ENCODE measurements around the gene RALY. TPM values are rescaled to one million over a fixed set of nuclear protein-coding genes. Genes with fewer than 3 reads are reported as not detected.

Gene RALY
- total and polyA plus RNA-seq, 2 of the 4 experiments (the other 2 are of a cell fraction), result 46.2 to 115 TPM

DNA sequence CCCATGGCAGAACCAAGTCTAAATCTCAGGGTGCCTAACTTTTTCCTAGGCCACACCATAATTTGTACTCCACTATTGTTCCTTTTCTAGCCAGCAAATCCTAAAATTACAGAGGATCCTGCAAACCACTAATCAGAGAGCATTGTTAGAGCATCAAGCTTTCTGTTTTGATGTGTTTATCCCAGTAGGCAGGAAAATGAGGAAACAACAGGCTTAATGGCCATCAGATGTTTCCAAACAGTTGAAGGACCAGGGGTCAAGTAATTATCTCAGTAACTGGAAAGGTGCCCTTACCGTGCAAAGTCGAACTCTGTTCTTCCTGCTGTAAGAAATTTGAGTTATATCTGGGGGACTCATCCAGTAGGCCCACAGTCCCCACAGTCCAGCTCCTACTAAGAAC is 58.7 kb downstream of the RALY start:
- H4K5ac ChIP-seq (ENCODE audit: low read depth, low read length), result no peak overlapping the region
- no peak overlapping the region for H3K9ac ChIP-seq (ENCODE audit: low read depth, low read length)
- H3K36me3 ChIP-seq (ENCODE audit: control insufficient read depth, insufficient read depth, low read length), result 0 out of 2 replicates have a peak, but pooled peaks cover 2% of the 10 kb centered on the region
- no peak overlapping the region for H3K18ac ChIP-seq (ENCODE audit: low read depth, low read length)
- H3K4ac ChIP-seq (ENCODE audit: low read depth, low read length), result no peak overlapping the region
- WGBS, 2 experiments (ENCODE audit: extremely low coverage in 2 of 2, insufficient read length in 1 of 2), result no CpG with 5 or more reads among the region's 2 CpGs
- H2AFZ ChIP-seq (replicated peaks; ENCODE audit: low read length, poor library complexity), result no peak overlapping the region
- no TSS peak for BruUV-seq (replicated peaks)
- CTCF ChIA-PET, result no interaction called here
- no peak overlapping the region for H2AK5ac ChIP-seq (ENCODE audit: low read depth, low read length)
- H3K27ac ChIP-seq (ENCODE audit: insufficient read depth, low read length), result no peak overlapping the region
- intact Hi-C loops (cut with micrococcal nuclease), result no loop called here
- no peak overlapping the region for H4K91ac ChIP-seq (ENCODE audit: insufficient read depth, low read depth, low read length)
- no peak overlapping the region for H3K4me2 ChIP-seq (ENCODE audit: low read depth, low read length)
- H4K20me1 ChIP-seq (ENCODE audit: insufficient read depth, low read length), result peaks cover 93% of the 10 kb centered on the region
- H3K27me3 ChIP-seq (ENCODE audit: control insufficient read depth, insufficient read depth, low read length), result no peaks in the 10 kb centered on the region
- no peak overlapping the region for H3K56ac ChIP-seq (ENCODE audit: extremely low read depth, insufficient read depth, low read length)
- no peak overlapping the region for H2BK5ac ChIP-seq (ENCODE audit: low read depth, low read length, poor library complexity, severe bottlenecking)
- dilution Hi-C loops (cut with HindIII; ENCODE audit: low sequenced_read_pairs, unreplicated experiment), result no loop called here
- no peak overlapping the region for H2BK15ac ChIP-seq (ENCODE audit: low read depth, low read length)
- no peak overlapping the region for H3K14ac ChIP-seq (replicated peaks; ENCODE audit: low read depth, low read length)
- DNase-seq (no peak), ATAC-seq (ENCODE audit: low read depth) (no peak)
- no peak overlapping the region for H2BK120ac ChIP-seq (ENCODE audit: low read depth, low read length)
- H3K4me1 ChIP-seq (ENCODE audit: control insufficient read depth, insufficient read depth, low read length), result peaks cover 9% of the 10 kb centered on the region
- H3K4me3 ChIP-seq (ENCODE audit: insufficient read depth, low read depth, low read length), result no peak overlapping the region
- H3K79me1 ChIP-seq (ENCODE audit: low read depth in 1 of 2, low read length in 2 of 2), result peaks cover 52 to 86% of the 10 kb centered on the region in 2 experiments
- no peak overlapping the region for H4K8ac ChIP-seq (ENCODE audit: low read depth in 2 of 2, low read length in 2 of 2)
- H2AK9ac ChIP-seq (replicated peaks; ENCODE audit: low read depth, low read length, poor library complexity), result no peak overlapping the region
- H3K9me3 ChIP-seq (ENCODE audit: control insufficient read depth, insufficient read depth, low read length), result no peaks in the 10 kb centered on the region
- H3K23ac ChIP-seq (ENCODE audit: low read depth, low read length), result no peak overlapping the region
- H2BK20ac ChIP-seq (ENCODE audit: low read depth, low read length), result no peak overlapping the region
- peaks cover 17% of the 10 kb centered on the region for H3K9me1 ChIP-seq (ENCODE audit: insufficient read depth, low read length)
- TF ChIP-seq, protein P1, sequence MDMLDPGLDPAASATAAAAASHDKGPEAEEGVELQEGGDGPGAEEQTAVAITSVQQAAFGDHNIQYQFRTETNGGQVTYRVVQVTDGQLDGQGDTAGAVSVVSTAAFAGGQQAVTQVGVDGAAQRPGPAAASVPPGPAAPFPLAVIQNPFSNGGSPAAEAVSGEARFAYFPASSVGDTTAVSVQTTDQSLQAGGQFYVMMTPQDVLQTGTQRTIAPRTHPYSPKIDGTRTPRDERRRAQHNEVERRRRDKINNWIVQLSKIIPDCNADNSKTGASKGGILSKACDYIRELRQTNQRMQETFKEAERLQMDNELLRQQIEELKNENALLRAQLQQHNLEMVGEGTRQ (IDR thresholded peaks at IDR 0.05; ENCODE audit: low read depth, low read length), result no peak
- TF ChIP-seq MAFK (IDR thresholded peaks at IDR 0.05; ENCODE audit: low read depth, low read length), result no peak
- TF ChIP-seq NFE2L2 (IDR thresholded peaks at IDR 0.05; ENCODE audit: low read depth, low read length), result no peak
- TF ChIP-seq RCOR1 (IDR thresholded peaks at IDR 0.05; ENCODE audit: insufficient replicate concordance, low read length), result no peak
- TF ChIP-seq MXI1 (IDR thresholded peaks at IDR 0.05; ENCODE audit: borderline replicate concordance, low read depth, low read length), result no peak
- TF ChIP-seq SMC3 (IDR thresholded peaks at IDR 0.05; ENCODE audit: low read depth, low read length), result no peak
- in situ Hi-C loops (cut with MboI; ENCODE audit: low sequenced_read_pairs), result no loop called here
- POLR2A ChIA-PET (ENCODE audit: unreplicated experiment), result no interaction called here

All from IMR-90 (cell line).